SKM-1 treated with dmso at 0.1 percent for 144 hours (cell line): ENCODE data around the gene PTGDS.
A peak's percentile ranks its signal among the peaks of the same experiment; 100 is the strongest.

ENCODE experiments used
- DNase-seq: peaks from one replicate; lab custom pipeline; 2025; ENCODE audit not compliant: unreplicated experiment; lab: John Stamatoyannopoulos, UW

Gene PTGDS

GRCh38 chr9:136945333-136946227 lies 31.7 kb upstream of the PTGDS start:
- DNase-seq = no peak

- no peak for DNase-seq
Observed at GRCh38 chr9:136946228-136947027, 30.9 kb upstream of the PTGDS start.

GRCh38 chr9:136947028-136947891 lies 30.0 kb upstream of the PTGDS start:
- DNase-seq = no peak

GRCh38 chr9:136947955-136948510 lies 29.3 kb upstream of the PTGDS start:
- no peak for DNase-seq

- DNase-seq = no peak
Observed at GRCh38 chr9:136949239-136949816, 28.0 kb upstream of the PTGDS start.

GRCh38 chr9:136949817-136950655 lies 27.3 kb upstream of the PTGDS start:
- DNase-seq = peak; percentile 76

- DNase-seq = no peak
Observed at GRCh38 chr9:136950656-136951276, 26.5 kb upstream of the PTGDS start.

GRCh38 chr9:136951541-136952320 lies 25.6 kb upstream of the PTGDS start, which contains the start of gene LCN12:
Gene LCN12, plus strand, starts transcription at chr9:136952273. Its CDS starts 55 bp downstream, at chr9:136952328.
- no peak for DNase-seq

GRCh38 chr9:136952321-136952850 lies 24.9 kb upstream of the PTGDS start:
- DNase-seq = no peak

GRCh38 chr9:136952876-136953770 lies 24.2 kb upstream of the PTGDS start:
- DNase-seq = no peak

GRCh38 chr9:136953771-136954269 lies 23.5 kb upstream of the PTGDS start:
- no peak for DNase-seq

- no peak for DNase-seq
Observed at GRCh38 chr9:136954270-136955083, 22.8 kb upstream of the PTGDS start.

GRCh38 chr9:136955202-136955942 lies 21.9 kb upstream of the PTGDS start:
- no peak for DNase-seq

GRCh38 chr9:136955943-136956335 lies 21.4 kb upstream of the PTGDS start:
- DNase-seq = no peak

GRCh38 chr9:136956604-136957003 lies 20.7 kb upstream of the PTGDS start:
- no peak for DNase-seq
